HCT116 (cell line): Measurements from ENCODE around the gene TENM3. TPM values are rescaled to one million over a fixed set of nuclear protein-coding genes. Genes with fewer than 3 reads are reported as not detected.

Source experiments
- ATAC-seq: fragments of 200-7000 bp; cut with Tn5 transposase; 2 replicates; pipeline ENCODE4 v1.9.1; 2020; ENCODE audit warnings: mild to moderate bottlenecking, moderate library complexity
- BruUV-seq: library from RNA; stranded (reverse); fragments of 400-500 nt; replicated peaks from 2 replicates; lab custom pipeline; 2021; lab: Mats Ljungman, UMichigan
- CTCF ChIA-PET: fragments of 300-600 bp; sonication (Branson Sonifier 250); formaldehyde crosslinking; loops from one replicate; lab custom pipeline; 2021; ENCODE audit warnings: antibody characterized with exemption; lab: Charles Lee
- POLR2A ChIA-PET: fragments of 300-600, 350-600 bp; sonication (Branson Sonifier 250); formaldehyde crosslinking; loops from one replicate; lab custom pipeline; 2021; ENCODE audit warnings: antibody characterized with exemption; lab: Charles Lee
- RAD21 ChIA-PET, 2 experiments: fragments of 300-600 bp; sonication (Branson Sonifier 250); formaldehyde crosslinking; loops; one replicate each; lab custom pipeline; 2023; ENCODE audit warnings: low total read pairs in 2 of 2; ENCODE audit not compliant: uncharacterized antibody in 2 of 2, unreplicated experiment in 2 of 2, low non-redundant PET in 1 of 2; lab: Charles Lee
- DNase-seq: peaks from one replicate; pipeline ENCODE4 v3.0.0-alpha.2; 2010; ENCODE audit warnings: low read depth, low spot score
- H2AFZ ChIP-seq: fragments of 200-600 bp; shearing (Covaris generic), sonication (generic); 2 replicates; pipeline ENCODE4 v1.6.1; 2017; ENCODE audit warnings: low read depth, mixed run types, mixed read lengths, antibody characterized with exemption, low read length; ENCODE audit not compliant: poor library complexity, severe bottlenecking
- H3K27ac ChIP-seq: 2 replicates; pipeline ENCODE4 v1.5.1; 2012; ENCODE audit warnings: low read depth, low read length
- H3K27me3 ChIP-seq: fragments of 200-600 bp; sonication (generic); 2 replicates; pipeline ENCODE4 v1.6.1; 2016; ENCODE audit warnings: mixed run types, low read length, mixed read lengths; ENCODE audit not compliant: insufficient read depth
- H3K36me3 ChIP-seq, 2 experiments: fragments of 200-500 bp in 1 of 2; fragments of 200-600 bp in 1 of 2; sonication (Bioruptor generic) in 1 of 2; sonication (generic) in 1 of 2; 2 replicates each; pipeline versions ENCODE4 v1.5.1 to v1.6.1; 2014 to 2016; ENCODE audit warnings: low read length in 2 of 2, inconsistent platforms in 1 of 2, mixed read lengths in 1 of 2, mixed run types in 1 of 2; ENCODE audit not compliant: insufficient read depth in 2 of 2, control insufficient read depth in 1 of 2
- H3K4me1 ChIP-seq, 2 experiments: fragments of 200-600 bp in 1 of 2; sonication (generic) in 1 of 2; 2 replicates each; pipeline versions ENCODE4 v1.5.1 to v1.6.1; 2012 to 2017; ENCODE audit warnings: low read length in 2 of 2, inconsistent platforms in 1 of 2, mild to moderate bottlenecking in 1 of 2, mixed read lengths in 1 of 2, mixed run types in 1 of 2, moderate library complexity in 1 of 2; ENCODE audit not compliant: insufficient read depth in 2 of 2, control insufficient read depth in 1 of 2
- H3K4me2 ChIP-seq: fragments of 200-600 bp; sonication (generic); 2 replicates; pipeline ENCODE4 v1.6.1; 2017; ENCODE audit warnings: mixed run types, low read length, mixed read lengths
- H3K4me3 ChIP-seq, 2 experiments: fragments of 200-600 bp in 1 of 2; sonication (generic) in 1 of 2; replicated peaks in 1 of 2; 2 replicates each; pipeline ENCODE4 v1.5.1; 2011 to 2016; ENCODE audit warnings: low read length in 2 of 2, control low read depth in 1 of 2, low read depth in 1 of 2, mild to moderate bottlenecking in 1 of 2, mixed read lengths in 1 of 2, mixed run types in 1 of 2
- H3K79me2 ChIP-seq: fragments of 200-600 bp; sonication (generic); 2 replicates; pipeline ENCODE4 v1.6.1; 2017; ENCODE audit warnings: mild to moderate bottlenecking, mixed run types, low read length, moderate library complexity, mixed read lengths; ENCODE audit not compliant: insufficient read depth
- H3K9ac ChIP-seq: fragments of 200-600 bp; sonication (generic); 2 replicates; pipeline ENCODE4 v1.6.1; 2016; ENCODE audit warnings: low read length, mixed read lengths
- H3K9me2 ChIP-seq: fragments of 200-600 bp; sonication (generic), shearing (Covaris generic); 2 replicates; pipeline ENCODE4 v1.6.1; 2017; ENCODE audit warnings: mixed run types, mild to moderate bottlenecking, moderate library complexity; ENCODE audit not compliant: insufficient read depth
- H3K9me3 ChIP-seq, 2 experiments: fragments of 200-500 bp in 1 of 2; fragments of 200-600 bp in 1 of 2; sonication (Bioruptor generic) in 1 of 2; sonication (generic) in 1 of 2; 2 replicates each; pipeline ENCODE4 v1.6.1; 2014 to 2017; ENCODE audit warnings: low read length in 2 of 2, mixed read lengths in 2 of 2, inconsistent platforms in 1 of 2, low read depth in 1 of 2, mild to moderate bottlenecking in 1 of 2, mixed run types in 1 of 2, moderate library complexity in 1 of 2; ENCODE audit not compliant: control insufficient read depth in 1 of 2, insufficient read depth in 1 of 2
- H4K20me1 ChIP-seq: fragments of 200-600 bp; sonication (generic), shearing (Covaris generic); 2 replicates; pipeline ENCODE4 v1.6.1; 2017; ENCODE audit warnings: mixed run types, mild to moderate bottlenecking, moderate library complexity; ENCODE audit not compliant: insufficient read depth
- ATF3 ChIP-seq: IDR thresholded peaks from 2 replicates; pipeline ENCODE4 v1.6.1; 2012
- CBX3 ChIP-seq: IDR thresholded peaks from 2 replicates; pipeline ENCODE4 v1.6.1; 2012; ENCODE audit warnings: low read depth
- CEBPB ChIP-seq: IDR thresholded peaks from 2 replicates; pipeline ENCODE4 v1.6.1; 2012; ENCODE audit warnings: low read depth
- CTCF ChIP-seq, 3 experiments: fragments of 200-600 bp in 1 of 3; sonication (generic) in 1 of 3; IDR thresholded peaks in 2 of 3; conservative IDR thresholded peaks in 1 of 3; 2 replicates each; pipeline ENCODE4 v1.5.1; 2012 to 2017; ENCODE audit warnings: low read depth in 2 of 3, low read length in 2 of 3, antibody characterized with exemption in 1 of 3, borderline replicate concordance in 1 of 3, control low read depth in 1 of 3, mild to moderate bottlenecking in 1 of 3, mixed read lengths in 1 of 3, mixed run types in 1 of 3, moderate library complexity in 1 of 3; ENCODE audit not compliant: insufficient read depth in 1 of 3
- EGR1 ChIP-seq: IDR thresholded peaks from 2 replicates; pipeline ENCODE4 v1.6.1; 2012; ENCODE audit warnings: low read depth
- ELF1 ChIP-seq: IDR thresholded peaks from 2 replicates; pipeline ENCODE4 v1.6.1; 2012; ENCODE audit warnings: low read depth, borderline replicate concordance
- EZH2 ChIP-seq: fragments of 200-600 bp; sonication (generic); IDR thresholded peaks from 2 replicates; pipeline ENCODE4 v1.6.1; 2017; ENCODE audit warnings: antibody characterized with exemption, mixed run types
- EZH2phosphoT487 ChIP-seq: fragments of 200-600 bp; IDR thresholded peaks from 2 replicates; pipeline ENCODE4 v1.6.1; 2018; ENCODE audit warnings: antibody characterized with exemption, borderline replicate concordance
- FOSL1 ChIP-seq: IDR thresholded peaks from 2 replicates; pipeline ENCODE4 v1.6.1; 2012; ENCODE audit warnings: low read depth
- JUND ChIP-seq: IDR thresholded peaks from 2 replicates; pipeline ENCODE4 v1.6.1; 2012
- MAX ChIP-seq: IDR thresholded peaks from 2 replicates; pipeline ENCODE4 v1.6.1; 2012
- POLR2A ChIP-seq: IDR thresholded peaks from 2 replicates; pipeline ENCODE4 v1.7.0; 2011; ENCODE audit warnings: borderline replicate concordance; ENCODE audit not compliant: insufficient read depth, insufficient read length; ENCODE audit errors: extremely low read depth
- POLR2AphosphoS5 ChIP-seq: IDR thresholded peaks from 2 replicates; pipeline ENCODE4 v1.6.1; 2011; ENCODE audit warnings: mild to moderate bottlenecking, low read depth, low read length, moderate library complexity
- RAD21 ChIP-seq: IDR thresholded peaks from 2 replicates; pipeline ENCODE4 v1.6.1; 2012; ENCODE audit warnings: low read depth, mild to moderate bottlenecking
- REST ChIP-seq: IDR thresholded peaks from 2 replicates; pipeline ENCODE4 v1.6.1; 2012; ENCODE audit warnings: low read depth
- SIN3A ChIP-seq: IDR thresholded peaks from 2 replicates; pipeline ENCODE4 v1.6.1; 2012; ENCODE audit warnings: low read depth
- SP1 ChIP-seq: IDR thresholded peaks from 2 replicates; pipeline ENCODE4 v1.6.1; 2012; ENCODE audit warnings: low read depth
- TCF7L2 ChIP-seq: IDR thresholded peaks from 2 replicates; pipeline ENCODE4 v1.7.0; 2011; ENCODE audit warnings: borderline replicate concordance, inconsistent platforms; ENCODE audit not compliant: insufficient read depth, insufficient read length; ENCODE audit errors: extremely low read depth
- ZBTB33 ChIP-seq: IDR thresholded peaks from 2 replicates; pipeline ENCODE4 v1.6.1; 2011; ENCODE audit warnings: mild to moderate bottlenecking, low read length, moderate library complexity; ENCODE audit not compliant: insufficient replicate concordance; ENCODE audit errors: extremely low read depth
- ZFX ChIP-seq: fragments of 450-650 bp; IDR thresholded peaks from 2 replicates; pipeline ENCODE4 v1.6.1; 2017
- intact Hi-C: fragments of 100-400 bp; cut with micrococcal nuclease; formaldehyde crosslinking; loops from 2 replicates; pipeline ENCODE4 v1.10.0; 2022
- total RNA-seq: library from RNA; stranded (reverse); gene quantifications from one replicate; pipeline ENCODE4 v1.2.1, GENCODE V29; 2021; ENCODE audit not compliant: unreplicated experiment

Gene TENM3
- total RNA-seq, 1 experiment from 2014 or later = 0.54 TPM

GRCh38 chr4:182343453-182343852 lies 100.3 kb downstream of the TENM3 start:
- no peak overlapping the region for H3K27ac ChIP-seq
- no peak overlapping the region for H3K4me2 ChIP-seq
- H3K79me2 ChIP-seq = no peaks in the 10 kb centered on the region
- no peak overlapping the region for H3K4me3 ChIP-seq
- CTCF ChIA-PET = no interaction called here
- H3K4me1 ChIP-seq = no peaks in the 10 kb centered on the region
- POLR2A ChIA-PET = no interaction called here
- DNase-seq = no peak
- ATAC-seq = no peak
- no peaks in the 10 kb centered on the region for H4K20me1 ChIP-seq
- peaks cover 25% of the 10 kb centered on the region; the same call in 1 of the 2 replicates for H3K27me3 ChIP-seq
- intact Hi-C loops = no loop called here
- no TSS peak for BruUV-seq
- no peaks in the 10 kb centered on the region for H3K9me3 ChIP-seq
- TF ChIP-seq JUND (no peak), ZBTB33 (no peak), POLR2AphosphoS5 (no peak), ATF3 (no peak), REST (no peak), TCF7L2 (no peak), ELF1 (no peak), EZH2 (no peak), RAD21 (no peak), ZFX (no peak), CTCF (IDR thresholded peaks at IDR 0.05 in 2 of 3, conservative IDR thresholded peaks at IDR 0.05 in 1 of 3; ENCODE audit: borderline replicate concordance in 1 of 3, insufficient read depth in 1 of 3, low read depth in 2 of 3, low read length in 2 of 3) (no peak), EGR1 (no peak), CBX3 (no peak), MAX (no peak), FOSL1 (no peak), SP1 (no peak), CEBPB (no peak), EZH2phosphoT487 (no peak), SIN3A (no peak), POLR2A (no peak)
- RAD21 ChIA-PET = no interaction called here
- no peak overlapping the region for H2AFZ ChIP-seq
- H3K36me3 ChIP-seq = no peaks in the 10 kb centered on the region
- H3K9me2 ChIP-seq = no peaks in the 10 kb centered on the region
- no peak overlapping the region for H3K9ac ChIP-seq
